Raji (cell line): ENCODE measurements around the gene ST3GAL3.

Source experiments
- POLR2A ChIP-seq: IDR thresholded peaks from 2 replicates; pipeline ENCODE4 v1.6.1; 2011; ENCODE audit warnings: low read depth, low read length, control low read depth; ENCODE audit not compliant: insufficient read depth

Gene ST3GAL3

DNA sequence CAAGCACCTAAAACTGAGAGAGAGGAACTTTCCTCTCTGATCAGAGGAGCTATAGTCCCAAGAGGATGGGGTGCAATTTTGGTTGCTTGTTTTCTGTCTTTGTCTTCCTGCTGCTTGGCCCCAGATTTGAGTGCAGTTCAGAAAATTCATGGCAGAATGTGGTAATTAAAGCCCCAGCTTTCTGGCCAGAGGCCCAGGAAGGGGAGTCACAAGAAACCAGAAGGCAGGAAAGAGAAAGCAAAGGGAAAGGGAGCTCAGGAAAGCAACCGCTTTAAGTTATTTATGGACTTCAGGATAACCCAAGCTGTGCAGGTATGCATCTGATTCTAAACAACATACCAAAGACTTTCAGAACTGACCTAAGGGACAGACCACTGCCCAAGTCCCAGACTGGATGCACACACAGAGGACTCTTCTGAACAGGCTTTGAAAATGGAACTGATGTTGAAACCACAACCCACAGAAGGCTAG is 88.8 kb downstream of the ST3GAL3 start:
- TF ChIP-seq POLR2A, result no peak

DNA sequence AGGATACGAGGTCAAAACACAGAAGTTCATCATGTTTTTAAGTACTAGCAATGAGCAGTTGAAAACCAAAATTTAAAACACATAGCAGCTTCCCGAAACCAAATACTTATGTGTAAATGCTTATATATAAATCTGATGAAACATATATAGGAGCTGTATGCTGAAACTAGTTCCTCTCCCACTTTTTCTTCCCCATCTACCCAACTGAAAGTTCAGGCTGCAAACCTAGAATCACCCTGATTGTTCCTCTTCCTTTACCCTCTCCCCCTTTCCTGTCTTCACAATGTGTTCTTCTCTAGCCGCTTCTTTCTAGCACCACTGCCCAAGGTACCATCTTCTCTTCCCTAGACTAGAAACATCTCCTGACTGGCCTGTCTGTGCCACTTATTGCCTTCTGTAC is 90.6 kb downstream of the ST3GAL3 start:
- no peak for TF ChIP-seq POLR2A

DNA sequence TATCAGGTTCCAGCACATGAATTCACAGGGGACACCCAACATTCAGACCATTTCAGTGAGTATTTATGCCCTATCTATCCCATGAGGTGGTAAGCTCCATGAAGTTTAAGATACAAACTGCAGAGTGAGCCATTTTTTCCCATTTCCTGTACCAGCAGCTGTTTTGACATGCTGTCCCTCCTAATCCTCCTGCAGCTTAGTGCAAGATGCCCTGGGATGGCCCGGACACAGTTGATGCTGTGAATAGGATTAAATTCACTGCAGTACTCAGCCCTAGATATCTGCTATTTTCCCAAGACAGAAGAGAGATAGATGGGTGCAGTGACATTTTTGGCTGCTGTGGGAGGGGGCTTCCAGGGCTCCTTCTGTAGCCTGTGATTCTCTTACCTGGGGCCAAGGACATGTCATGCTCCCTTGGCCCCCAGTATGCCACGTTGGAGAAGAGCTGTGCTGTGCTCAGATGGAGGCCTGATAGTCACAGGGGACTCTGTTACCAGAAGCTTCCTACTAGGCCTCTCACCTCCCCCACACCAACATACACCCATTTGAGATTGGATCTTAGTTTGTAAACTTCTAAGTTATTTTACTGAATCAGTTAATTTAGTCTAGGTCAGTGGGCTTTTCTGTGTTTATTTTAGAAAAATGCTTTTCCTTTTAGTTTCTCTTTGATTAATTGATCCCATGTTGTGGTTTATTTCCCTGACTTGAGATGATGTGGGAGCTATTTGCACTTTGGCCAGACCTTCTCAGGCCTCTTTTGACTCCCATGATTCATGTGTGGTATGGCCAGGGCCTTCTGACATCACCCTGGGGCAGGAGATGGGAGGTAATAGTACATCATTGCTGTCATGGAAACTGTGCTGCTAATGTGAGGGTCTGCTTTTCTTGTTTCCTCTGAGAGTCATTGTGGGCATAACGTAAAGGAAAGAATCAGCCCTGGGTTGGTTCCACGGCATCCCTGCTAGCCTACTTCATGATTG is 92.6 kb downstream of the ST3GAL3 start:
- TF ChIP-seq POLR2A, result no peak

DNA sequence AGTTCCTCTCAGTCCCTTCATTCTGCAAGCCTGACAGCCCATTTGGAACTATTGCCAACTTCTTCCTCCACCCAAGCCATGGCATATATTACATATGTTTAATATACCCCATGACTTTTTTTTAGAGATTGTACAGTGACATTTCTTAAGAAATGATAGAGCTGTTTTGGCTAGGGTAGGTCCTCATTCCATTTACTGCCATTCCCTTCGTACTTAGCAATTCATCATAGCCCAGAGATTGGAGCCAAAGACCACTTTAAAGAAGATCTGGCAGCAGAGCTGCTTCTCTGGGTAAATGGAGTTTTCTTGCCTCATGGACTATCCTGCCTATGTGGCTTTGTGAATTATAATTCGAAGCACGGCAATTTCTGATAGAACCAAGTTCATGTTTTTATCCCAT is 93.4 kb downstream of the ST3GAL3 start:
- no peak for TF ChIP-seq POLR2A

DNA sequence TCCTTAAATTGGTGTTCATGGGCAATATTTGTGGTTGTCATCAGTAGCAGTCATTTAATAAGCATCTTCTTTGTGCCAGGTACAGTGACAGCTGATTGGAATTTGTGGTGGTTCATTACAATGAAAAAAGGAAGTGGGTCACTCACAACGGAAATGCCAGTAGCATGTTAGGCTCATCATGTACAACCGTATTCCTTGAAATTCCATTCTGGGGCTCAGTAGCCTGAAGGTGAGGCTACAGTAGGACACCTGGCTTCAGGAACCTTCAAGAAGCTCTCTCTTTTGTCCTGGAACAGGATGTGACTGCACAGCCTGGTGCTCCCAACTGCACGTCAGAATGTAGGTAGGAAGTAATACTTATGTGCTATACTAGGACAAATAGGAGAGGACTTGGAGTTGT is 93.9 kb downstream of the ST3GAL3 start:
- TF ChIP-seq POLR2A, result no peak

DNA sequence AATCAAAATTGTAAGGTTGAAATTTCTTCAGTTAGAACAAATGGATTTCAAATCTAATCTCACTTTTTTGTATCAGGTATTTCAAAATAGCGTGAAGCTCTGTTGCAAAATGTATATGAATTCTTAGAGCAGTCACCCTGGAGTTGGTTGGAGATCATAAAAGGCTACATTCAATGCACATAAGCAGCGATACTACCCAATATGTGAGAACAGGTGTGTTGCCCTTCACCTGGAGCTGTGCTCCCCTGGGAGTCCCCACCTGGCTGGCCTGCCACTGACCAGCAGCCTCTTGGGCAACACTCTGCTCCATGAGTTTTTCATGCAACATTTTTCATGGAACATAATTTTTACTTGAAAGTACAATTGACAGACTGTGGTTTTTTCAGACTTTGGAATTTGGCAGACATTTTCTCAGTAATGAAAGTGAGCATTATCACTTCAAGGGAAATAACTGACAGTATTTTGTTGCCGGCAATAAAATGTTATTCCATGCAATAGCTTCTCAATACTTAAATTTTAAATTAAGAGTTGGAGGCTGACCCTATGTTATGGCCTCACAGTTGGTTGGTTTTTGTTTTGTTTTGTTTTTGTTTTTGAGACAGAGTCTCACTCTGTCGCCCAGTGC is 95.1 kb downstream of the ST3GAL3 start:
- no peak for TF ChIP-seq POLR2A

DNA sequence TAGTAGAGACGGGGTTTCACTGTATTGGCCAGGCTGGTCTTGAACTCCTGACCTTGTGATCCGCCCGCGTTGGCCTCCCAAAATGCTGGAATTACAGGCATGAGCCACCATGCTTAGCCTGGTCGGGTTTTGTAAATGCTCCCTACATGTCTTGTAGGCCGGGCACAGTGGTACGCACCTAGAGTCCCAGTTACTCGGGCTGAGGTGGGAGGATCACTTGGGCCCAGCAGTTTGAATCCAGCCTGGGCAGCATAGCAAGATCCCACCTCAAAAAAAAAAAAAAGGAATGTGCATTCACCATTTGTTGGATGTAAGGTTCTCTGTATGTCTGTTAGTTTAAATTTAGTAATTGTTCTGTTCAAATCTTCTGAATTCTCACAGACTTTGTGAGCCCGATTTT is 95.8 kb downstream of the ST3GAL3 start:
- TF ChIP-seq POLR2A, result no peak

DNA sequence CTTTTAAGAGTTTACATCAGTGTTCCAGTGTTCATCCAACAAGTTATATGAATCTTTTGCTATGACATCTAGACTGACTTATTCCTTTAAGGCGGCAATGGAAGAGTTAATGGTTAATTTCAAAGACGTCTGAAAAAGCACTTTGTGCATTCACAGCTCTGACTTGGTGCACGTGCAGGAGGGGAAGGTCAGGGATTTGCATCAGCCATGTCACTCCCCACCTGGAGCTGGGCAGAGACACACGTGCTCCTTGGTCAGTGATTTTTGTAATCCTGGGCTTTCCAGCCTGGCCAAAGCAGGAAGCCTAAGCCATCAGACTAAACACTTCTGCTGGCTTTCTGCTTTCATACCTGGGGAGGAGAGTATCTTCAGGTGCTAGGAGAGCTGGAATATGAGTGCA is 96.3 kb downstream of the ST3GAL3 start:
- TF ChIP-seq POLR2A, result no peak

DNA sequence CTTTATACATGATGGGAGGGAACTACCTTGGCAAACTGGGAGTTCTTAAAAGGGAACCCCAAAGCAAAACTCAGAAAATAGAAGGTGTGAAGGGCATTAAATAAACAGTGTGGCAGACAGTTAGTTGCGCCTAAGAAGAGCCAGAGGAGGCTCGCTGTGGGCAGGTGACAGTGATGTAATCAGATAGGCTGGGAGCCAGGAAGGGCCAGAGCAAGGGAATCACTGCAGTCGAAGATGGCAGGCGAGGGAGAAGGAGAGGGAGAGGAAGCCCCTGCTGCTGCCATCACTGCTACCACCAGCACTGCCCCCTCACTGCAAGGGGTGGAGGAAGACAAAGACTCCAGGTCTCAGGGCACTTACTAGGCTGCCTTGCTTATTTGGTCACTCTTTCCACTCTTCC is 97.2 kb downstream of the ST3GAL3 start:
- no peak for TF ChIP-seq POLR2A

DNA sequence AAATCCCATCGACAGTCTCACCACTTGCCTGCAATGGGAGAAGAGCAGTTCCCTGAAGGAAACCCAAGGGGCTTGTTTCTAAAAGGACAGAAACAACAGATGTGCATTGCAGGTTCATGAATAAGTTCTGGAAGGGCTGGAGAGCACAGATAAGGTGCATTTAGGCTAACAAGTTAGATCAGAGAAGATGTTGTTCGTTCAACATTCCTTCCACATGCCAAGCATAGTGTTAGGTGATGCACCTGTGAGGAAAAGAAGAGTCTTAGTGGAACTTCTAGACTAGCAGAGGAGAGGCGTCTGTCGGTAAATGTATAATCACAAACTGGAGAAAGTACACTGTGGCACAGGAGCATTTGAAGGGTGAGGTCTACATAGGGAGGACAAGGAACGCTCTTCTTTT is 98.0 kb downstream of the ST3GAL3 start:
- no peak for TF ChIP-seq POLR2A

DNA sequence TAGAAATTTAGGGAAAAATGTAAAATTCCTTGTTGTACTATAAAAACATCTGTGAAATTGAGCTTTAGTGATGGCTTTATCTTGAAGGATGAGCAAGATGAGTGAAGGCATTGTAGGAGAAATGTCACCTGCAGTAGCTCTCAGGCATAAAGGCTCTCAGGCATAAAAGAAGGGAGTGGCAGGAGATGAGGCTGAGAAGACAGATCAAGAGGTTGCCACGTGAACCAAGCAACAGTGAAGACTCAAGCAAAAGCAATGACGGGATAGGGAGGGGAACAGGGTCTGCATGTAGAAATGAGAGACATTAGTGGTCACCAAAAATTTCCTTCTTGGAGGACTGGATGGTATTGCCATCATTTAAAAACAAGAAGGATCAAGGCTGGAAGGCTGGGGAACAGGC is 98.8 kb downstream of the ST3GAL3 start:
- TF ChIP-seq POLR2A, result no peak

DNA sequence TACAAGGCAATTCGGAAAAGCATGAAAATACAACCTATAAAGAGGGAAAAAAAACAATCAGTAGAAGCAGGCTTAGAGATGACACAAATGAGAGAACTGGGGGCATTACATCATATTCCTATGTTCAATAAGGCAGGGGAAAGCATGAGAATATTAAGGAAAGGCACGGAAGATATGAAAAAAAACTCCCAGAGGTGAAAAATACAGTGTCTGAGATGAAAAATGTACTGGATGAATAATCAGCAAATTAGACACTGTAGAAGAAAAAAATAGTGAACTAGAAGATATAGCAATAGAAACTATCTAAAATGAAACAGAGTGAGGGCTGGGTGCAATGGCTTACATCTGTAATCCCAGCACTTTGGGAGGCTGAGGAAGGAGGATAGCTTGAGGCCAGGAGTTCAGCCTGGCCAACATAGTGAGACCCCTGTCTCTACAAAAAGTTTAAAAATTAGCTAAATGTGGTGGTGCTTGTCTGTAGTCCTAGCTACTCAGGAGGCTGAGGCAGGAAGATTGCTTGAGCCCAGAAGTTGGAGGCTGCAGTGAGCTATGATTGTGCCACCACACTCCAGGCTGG is 101.8 kb downstream of the ST3GAL3 start:
- TF ChIP-seq POLR2A, result no peak

DNA sequence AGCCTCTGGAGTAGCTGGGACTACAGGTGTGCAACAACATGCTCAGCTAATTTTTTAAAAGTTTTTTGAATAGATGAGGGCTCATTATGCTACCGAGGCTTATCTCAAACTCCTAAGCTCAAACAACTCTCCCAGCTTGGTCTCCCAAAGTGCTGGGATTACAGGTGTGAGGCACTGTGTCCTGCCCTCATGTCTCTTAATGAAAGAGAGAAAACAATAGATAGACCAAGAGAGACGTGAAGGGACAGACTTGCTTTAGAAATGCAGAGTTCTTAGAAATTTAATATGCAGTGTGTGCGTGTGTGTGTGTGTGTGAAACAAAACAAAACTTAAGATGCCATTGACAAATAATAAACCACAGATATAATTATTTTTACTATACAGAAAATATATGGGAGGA is 105.2 kb downstream of the ST3GAL3 start:
- TF ChIP-seq POLR2A, result no peak

DNA sequence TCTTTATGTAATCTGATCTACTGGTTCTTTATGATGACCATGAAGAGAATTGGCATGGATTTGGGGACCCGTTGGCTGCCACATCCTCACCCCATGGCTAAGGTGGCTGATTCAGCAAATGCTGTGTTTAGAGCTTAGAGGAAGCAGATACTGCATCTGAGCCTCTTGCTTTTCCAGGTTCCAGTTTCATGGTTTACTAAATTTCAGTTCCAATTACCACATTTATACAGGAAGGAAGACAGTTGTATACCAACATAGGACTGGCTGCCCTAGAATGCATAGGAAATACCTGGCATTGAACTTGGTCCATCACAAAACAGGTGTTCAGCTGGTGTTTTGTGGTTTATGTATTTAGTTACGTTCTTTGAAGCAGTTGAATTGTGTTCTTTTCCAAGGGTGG is 107.1 kb downstream of the ST3GAL3 start:
- no peak for TF ChIP-seq POLR2A

DNA sequence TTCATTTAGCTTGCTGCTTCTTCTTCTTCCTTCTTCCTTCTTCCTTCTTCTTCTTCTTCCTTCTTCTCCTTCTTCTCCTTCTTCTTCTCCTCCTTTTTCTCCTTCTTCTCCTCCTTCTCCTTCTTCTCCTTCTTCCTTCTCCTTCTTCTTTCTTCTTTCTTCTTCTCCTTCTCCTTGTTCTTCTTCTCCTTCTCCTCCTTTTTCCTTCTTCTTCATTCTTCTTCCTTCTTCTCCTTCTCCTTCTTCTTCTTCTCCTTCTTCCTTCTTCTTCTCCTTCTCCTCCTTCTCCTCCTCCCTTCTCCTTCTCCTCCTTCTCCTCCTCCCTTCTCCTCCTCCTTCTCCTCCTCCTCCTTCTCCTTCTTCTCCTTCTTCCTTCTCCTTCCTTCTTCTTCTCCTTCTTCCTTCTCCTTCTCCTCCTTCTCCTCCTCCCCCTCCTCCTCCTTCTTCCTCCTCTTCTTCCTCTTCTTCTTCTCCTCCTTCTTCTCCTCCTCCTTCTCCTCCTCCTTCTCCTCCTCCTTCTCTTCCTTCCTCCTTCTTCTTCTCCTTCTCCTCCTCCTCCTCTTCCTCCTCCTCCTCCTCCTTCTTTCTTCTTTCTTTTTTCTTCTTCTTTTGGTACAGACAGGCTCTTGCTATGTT is 110.1 kb downstream of the ST3GAL3 start:
- no peak for TF ChIP-seq POLR2A
